Gastroesophageal sphincter (tissue), 4 donors: ENCODE data around the gene LCNL1. TPM values are rescaled to one million over a fixed set of nuclear protein-coding genes. Genes with fewer than 3 reads are reported as not detected.
A peak's percentile ranks its signal among the peaks of the same experiment; 100 is the strongest.

Experiments used
- ATAC-seq: fragments of 150-250 bp; one replicate; pipeline ENCODE4 v1.9.1; 2016; ENCODE audit warnings: mild to moderate bottlenecking, moderate library complexity
- H3K27ac ChIP-seq, 4 donors: fragments of 200-600 bp; sonication (generic) in 3 of 4; 1 replicate in 3 of 4; 2 replicates in 1 of 4; pipeline ENCODE4 v1.5.1; 2016 to 2019
- H3K27me3 ChIP-seq: fragments of 200-600 bp; sonication (generic); one replicate; pipeline ENCODE4 v1.5.1; 2019
- H3K36me3 ChIP-seq, 2 donors: fragments of 200-600 bp; sonication (generic); one replicate each; pipeline ENCODE4 v1.5.1; 2019; ENCODE audit warnings: control low read depth in 1 of 2
- H3K4me1 ChIP-seq, 3 donors: fragments of 200-600 bp; sonication (generic); 1 replicate in 2 of 3; 2 replicates in 1 of 3; pipeline ENCODE4 v1.5.1; 2016 to 2019; ENCODE audit warnings: control low read depth in 2 of 3
- H3K4me3 ChIP-seq, 2 donors: fragments of 200-600 bp; sonication (generic); one replicate each; pipeline ENCODE4 v1.5.1; 2019; ENCODE audit warnings: mild to moderate bottlenecking in 1 of 2, moderate library complexity in 1 of 2
- H3K9me3 ChIP-seq, 3 donors: fragments of 200-600 bp; sonication (generic); one replicate each; pipeline ENCODE4 v1.5.1; 2017 to 2019; ENCODE audit warnings: control low read depth in 2 of 3
- CTCF ChIP-seq, 4 experiments: fragments of 200-600 bp in 2 of 4; fragments of 450-650 bp in 2 of 4; sonication (generic) in 1 of 4; IDR thresholded peaks; one replicate each; pipeline ENCODE4 v1.5.1; 2017 to 2019; ENCODE audit warnings: antibody characterized with exemption in 4 of 4, mild to moderate bottlenecking in 2 of 4, moderate library complexity in 2 of 4
- EP300 ChIP-seq: sonication (generic); formaldehyde crosslinking; IDR thresholded peaks from one replicate; pipeline ENCODE4 v1.6.1; 2017; ENCODE audit warnings: antibody characterized with exemption, mild to moderate bottlenecking
- POLR2A ChIP-seq, 2 donors: fragments of 450-650 bp; IDR thresholded peaks; one replicate each; pipeline ENCODE4 v1.6.1; 2017; ENCODE audit warnings: antibody characterized with exemption in 2 of 2, mild to moderate bottlenecking in 2 of 2, moderate library complexity in 1 of 2
- POLR2AphosphoS5 ChIP-seq: sonication (generic); formaldehyde crosslinking; IDR thresholded peaks from one replicate; pipeline ENCODE4 v1.6.1; 2017; ENCODE audit warnings: antibody characterized with exemption
- WGBS, 2 donors: methylation state at CpG; one replicate each; pipeline ENCODE4 v1.1.5; 2018; ENCODE audit warnings: low coverage in 1 of 2; 5-methylcytosine and 5-hydroxymethylcytosine counted together
- total RNA-seq, 4 donors: library from RNA; depleted of rRNA; stranded (reverse); fragments of >200 nt; gene quantifications; one replicate each; pipeline ENCODE4 v1.1.0, GENCODE V29; 2016

The LCNL1 gene
- total RNA-seq, 4 donors from 2014 or later: 0.40 TPM; not detected in 2

GRCh38 chr9:137034039-137034708 is 51.4 kb downstream of the LCNL1 start:
- Histone ChIP-seq H3K4me3 (peak overlapping the region in 1 of 2 donors; percentile 26), H3K4me1 (peaks cover 0 to 25% (median 17%) of the 10 kb centered on the region in 3 donors), H3K36me3 (peaks cover 0 to 21% of the 10 kb centered on the region in 2 donors), H3K27me3 (peaks cover 16% of the 10 kb centered on the region), H3K27ac (peak overlapping the region in 1 of 4 donors; percentile 17), H3K9me3 (no peaks in the 10 kb centered on the region)
- ATAC-seq: no peak
- no CpG with 5 or more reads among the region's 15 CpGs for WGBS, 2 donors
- no peak for TF ChIP-seq POLR2A (IDR thresholded peaks at IDR 0.05)
- TF ChIP-seq POLR2AphosphoS5: no peak
- TF ChIP-seq CTCF (IDR thresholded peaks at IDR 0.05): no peak

- peaks cover 0 to 28% of the 10 kb centered on the region in 2 donors for H3K36me3 ChIP-seq
- H3K9me3 ChIP-seq: no peaks in the 10 kb centered on the region
- WGBS, 2 donors: 0% methylated on average over 3 of the region's 24 CpGs; no CpG with 5 or more reads in 1 of the 2 donors
- TF ChIP-seq POLR2A (IDR thresholded peaks at IDR 0.05) (no peak), POLR2AphosphoS5 (peak; percentile 6), CTCF (IDR thresholded peaks at IDR 0.05) (peak in 3 of 4 experiments; percentile 86 to 93 (median 86)), EP300 (no peak)
- ATAC-seq: peak; percentile 77
- H3K27ac ChIP-seq: peak overlapping the region in 1 of 4 donors; percentile 17
- peaks cover 16% of the 10 kb centered on the region for H3K27me3 ChIP-seq
- H3K4me3 ChIP-seq: no peak overlapping the region
- peaks cover 0 to 18% (median 13%) of the 10 kb centered on the region in 3 donors for H3K4me1 ChIP-seq
These were observed 52.1 kb downstream of the LCNL1 start for GRCh38 chr9:137034709-137035506.

Other genes starting within 250 kb of the LCNL1 start
- gene LCN10, start 240.1 kb upstream of the LCNL1 start, total RNA-seq: 10 to 100 TPM in 2 of 4 donors, 1 to 10 TPM in 2; 3.9 to 16.5 (median 9.9) TPM
- gene LCN6, start 234.5 kb upstream of the LCNL1 start, total RNA-seq: 10 to 100 TPM; 16.2 to 31.4 (median 22.7) TPM
- not detected for gene LCN8, start 224.8 kb upstream of the LCNL1 start, total RNA-seq
- gene LCN15, start 218.5 kb upstream of the LCNL1 start, total RNA-seq: not detected
- gene TMEM141, start 191.6 kb upstream of the LCNL1 start, total RNA-seq: 10 to 100 TPM; 33.0 to 51.5 (median 40.4) TPM
- gene CCDC183, start 186.7 kb upstream of the LCNL1 start, total RNA-seq: 1 to 10 TPM in 3 of 4 donors, not detected in 1; 1.4 to 3.4 (median 2.0) TPM
- gene RABL6, start 175.0 kb upstream of the LCNL1 start, total RNA-seq: 100 to 1,000 TPM in 1 of 4 donors, 10 to 100 TPM in 3; 54.8 to 109 (median 71.2) TPM
- gene AJM1, start 140.5 kb upstream of the LCNL1 start, total RNA-seq: 10 to 100 TPM in 1 of 4 donors, 1 to 10 TPM in 3; 2.5 to 10.9 (median 5.7) TPM
- 10 to 100 TPM; 33.7 to 63.5 (median 43.7) TPM for gene PHPT1, start 133.6 kb upstream of the LCNL1 start, total RNA-seq
- 1 to 10 TPM; 1.0 to 2.2 (median 1.8) TPM for gene MAMDC4, start 130.6 kb upstream of the LCNL1 start, total RNA-seq
- gene EDF1, start 116.7 kb upstream of the LCNL1 start, total RNA-seq: 100 to 1,000 TPM; 283 to 353 (median 323) TPM
- gene TRAF2, start 96.5 kb upstream of the LCNL1 start, total RNA-seq: 10 to 100 TPM in 2 of 4 donors, 1 to 10 TPM in 2; 3.8 to 17.1 (median 11.1) TPM
- gene FBXW5, start 38.3 kb upstream of the LCNL1 start, total RNA-seq: 100 to 1,000 TPM; 171 to 310 (median 236) TPM
- gene C8G, start 37.8 kb upstream of the LCNL1 start, total RNA-seq: not detected
- gene LCN12, start 30.7 kb upstream of the LCNL1 start, total RNA-seq: not detected
- 100 to 1,000 TPM in 1 of 4 donors, 10 to 100 TPM in 2, 1 to 10 TPM in 1; 7.4 to 132 (median 29.7) TPM for gene PTGDS, start 5.5 kb upstream of the LCNL1 start, total RNA-seq
- 10 to 100 TPM; 24.2 to 42.6 (median 36.1) TPM for gene PAXX, start 9.4 kb downstream of the LCNL1 start, total RNA-seq
- gene CLIC3, start 13.6 kb downstream of the LCNL1 start, total RNA-seq: 1 to 10 TPM in 3 of 4 donors, under 1 TPM in 1; 0.81 to 5.4 (median 2.2) TPM
- 10 to 100 TPM; 13.5 to 24.3 (median 19.3) TPM for gene ABCA2, start 45.2 kb downstream of the LCNL1 start, total RNA-seq
- gene FUT7, start 49.1 kb downstream of the LCNL1 start, total RNA-seq: under 1 TPM in 1 of 4 donors, not detected in 3; 0.20 TPM
- 10 to 100 TPM; 50.4 to 69.9 (median 59.5) TPM for gene NPDC1, start 63.2 kb downstream of the LCNL1 start, total RNA-seq
- 1 to 10 TPM in 1 of 4 donors, under 1 TPM in 1, not detected in 2; 0.58 to 1.6 TPM for gene ENTPD2, start 71.1 kb downstream of the LCNL1 start, total RNA-seq
- gene SAPCD2, start 87.6 kb downstream of the LCNL1 start, total RNA-seq: 1 to 10 TPM in 1 of 4 donors, under 1 TPM in 3; 0.13 to 1.3 (median 0.19) TPM
- 1 to 10 TPM; 4.2 to 7.3 (median 6.0) TPM for gene UAP1L1, start 94.5 kb downstream of the LCNL1 start, total RNA-seq
- gene MAN1B1, start 104.0 kb downstream of the LCNL1 start, total RNA-seq: 10 to 100 TPM; 26.1 to 30.2 (median 29.3) TPM
- 100 to 1,000 TPM in 3 of 4 donors, 10 to 100 TPM in 1; 74.5 to 124 (median 111) TPM for gene DPP7, start 131.7 kb downstream of the LCNL1 start, total RNA-seq
- under 1 TPM in 2 of 4 donors, not detected in 2; 0.08 to 0.13 TPM for gene GRIN1, start 156.2 kb downstream of the LCNL1 start, total RNA-seq
- 1 to 10 TPM in 1 of 4 donors, not detected in 3; 7.7 TPM for gene LRRC26, start 187.1 kb downstream of the LCNL1 start, total RNA-seq
- not detected for gene TMEM210, start 189.1 kb downstream of the LCNL1 start, total RNA-seq
- gene ANAPC2, start 205.6 kb downstream of the LCNL1 start, total RNA-seq: 10 to 100 TPM; 11.9 to 32.1 (median 23.7) TPM
- 10 to 100 TPM; 56.8 to 99.0 (median 73.8) TPM for gene SSNA1, start 205.7 kb downstream of the LCNL1 start, total RNA-seq
- 10 to 100 TPM in 1 of 4 donors, 1 to 10 TPM in 3; 3.6 to 11.6 (median 6.1) TPM for gene TPRN, start 217.7 kb downstream of the LCNL1 start, total RNA-seq
- 10 to 100 TPM; 21.9 to 36.1 (median 29.1) TPM for gene TMEM203, start 222.7 kb downstream of the LCNL1 start, total RNA-seq
- 1 to 10 TPM; 4.6 to 9.8 (median 7.6) TPM for gene NDOR1, start 222.7 kb downstream of the LCNL1 start, total RNA-seq
- gene RNF208, start 239.2 kb downstream of the LCNL1 start, total RNA-seq: 1 to 10 TPM in 3 of 4 donors, not detected in 1; 1.6 to 5.3 (median 3.1) TPM
- gene CYSRT1, start 242.2 kb downstream of the LCNL1 start, total RNA-seq: 1 to 10 TPM in 2 of 4 donors, not detected in 2; 1.1 to 5.8 TPM
- under 1 TPM in 1 of 4 donors, not detected in 3; 0.57 TPM for gene RNF224, start 244.5 kb downstream of the LCNL1 start, total RNA-seq
- not detected for gene SLC34A3, start 247.9 kb downstream of the LCNL1 start, total RNA-seq